ENCODE data around the gene PIGO.

The PIGO gene

DNA sequence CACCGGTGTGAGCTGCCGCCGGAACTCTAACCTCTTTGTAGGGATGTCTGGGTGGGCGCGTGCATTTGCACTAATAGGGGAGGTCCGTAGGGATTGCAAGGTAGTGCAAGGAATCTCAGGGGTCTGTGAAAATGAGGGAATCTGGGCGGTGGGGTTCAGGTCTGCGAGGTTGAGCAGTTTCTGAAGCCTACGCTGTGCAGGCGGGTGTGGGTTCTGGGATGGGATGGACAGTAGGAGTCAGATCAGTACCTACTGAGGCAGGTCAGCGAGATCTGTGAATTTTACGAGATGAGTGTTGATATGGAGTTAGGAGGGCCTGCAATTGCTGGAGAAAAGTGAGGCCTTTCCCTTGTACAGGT is 20.1 kb upstream of the PIGO start:
- TF ChIP-seq, protein P1, sequence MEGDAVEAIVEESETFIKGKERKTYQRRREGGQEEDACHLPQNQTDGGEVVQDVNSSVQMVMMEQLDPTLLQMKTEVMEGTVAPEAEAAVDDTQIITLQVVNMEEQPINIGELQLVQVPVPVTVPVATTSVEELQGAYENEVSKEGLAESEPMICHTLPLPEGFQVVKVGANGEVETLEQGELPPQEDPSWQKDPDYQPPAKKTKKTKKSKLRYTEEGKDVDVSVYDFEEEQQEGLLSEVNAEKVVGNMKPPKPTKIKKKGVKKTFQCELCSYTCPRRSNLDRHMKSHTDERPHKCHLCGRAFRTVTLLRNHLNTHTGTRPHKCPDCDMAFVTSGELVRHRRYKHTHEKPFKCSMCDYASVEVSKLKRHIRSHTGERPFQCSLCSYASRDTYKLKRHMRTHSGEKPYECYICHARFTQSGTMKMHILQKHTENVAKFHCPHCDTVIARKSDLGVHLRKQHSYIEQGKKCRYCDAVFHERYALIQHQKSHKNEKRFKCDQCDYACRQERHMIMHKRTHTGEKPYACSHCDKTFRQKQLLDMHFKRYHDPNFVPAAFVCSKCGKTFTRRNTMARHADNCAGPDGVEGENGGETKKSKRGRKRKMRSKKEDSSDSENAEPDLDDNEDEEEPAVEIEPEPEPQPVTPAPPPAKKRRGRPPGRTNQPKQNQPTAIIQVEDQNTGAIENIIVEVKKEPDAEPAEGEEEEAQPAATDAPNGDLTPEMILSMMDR (IDR thresholded peaks at IDR 0.05; ENCODE audit: borderline replicate concordance, insufficient read depth, low read depth, low read length): no peak
- H3K4me3 ChIP-seq (ENCODE audit: low read depth, low read length): no peak overlapping the region

DNA sequence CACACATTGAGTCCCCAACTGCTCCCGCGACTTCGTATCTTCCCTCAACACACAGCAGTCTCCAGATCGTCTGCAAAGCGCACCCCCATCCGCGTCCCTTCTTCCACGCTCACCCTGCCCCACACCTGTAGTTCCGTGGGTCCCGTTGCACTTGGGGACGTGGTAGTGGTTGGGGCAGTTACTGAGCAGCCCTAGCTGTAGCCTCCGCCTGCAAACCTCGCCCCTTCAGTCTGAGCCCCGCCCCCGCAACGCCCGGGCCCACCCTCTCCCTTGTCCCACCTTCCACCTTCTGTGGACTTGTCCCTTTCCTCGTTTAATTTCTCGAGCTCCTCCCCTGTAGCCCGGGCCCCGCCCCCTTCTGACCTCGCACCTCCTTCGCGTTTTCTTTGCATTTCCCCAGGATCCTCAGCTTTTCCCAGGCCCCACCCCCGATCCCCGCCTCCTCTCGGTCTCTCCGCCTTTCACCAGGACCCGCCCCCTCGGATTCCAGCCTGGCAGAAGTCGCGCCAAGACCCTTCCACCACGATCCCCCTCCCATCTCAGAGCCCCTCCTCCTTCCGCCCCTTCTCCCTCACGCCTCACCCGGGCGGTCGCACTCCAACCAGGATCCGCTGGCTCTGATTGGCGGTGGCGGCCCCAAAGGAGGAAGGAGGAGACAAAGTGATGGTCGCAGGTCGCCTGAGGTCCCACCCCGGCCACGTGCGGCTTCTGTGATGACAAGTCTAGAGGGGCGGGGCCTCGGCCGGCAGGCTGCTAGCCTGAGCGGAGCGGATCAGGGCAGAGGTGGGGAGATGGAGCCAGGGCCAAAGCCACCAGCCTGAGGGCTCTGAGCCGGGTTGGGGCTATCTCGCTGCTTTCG is 19.5 kb upstream of the PIGO start, which contains the start of gene ATOSB:
Gene ATOSB (minus strand): TSS at position 183 of the 859 bp plus-strand sequence. CDS start 7,588 bp downstream, outside the sequence.
- peak within 1 kb of the TSS; percentile 67 for H3K4me3 ChIP-seq (ENCODE audit: low read depth, low read length)

DNA sequence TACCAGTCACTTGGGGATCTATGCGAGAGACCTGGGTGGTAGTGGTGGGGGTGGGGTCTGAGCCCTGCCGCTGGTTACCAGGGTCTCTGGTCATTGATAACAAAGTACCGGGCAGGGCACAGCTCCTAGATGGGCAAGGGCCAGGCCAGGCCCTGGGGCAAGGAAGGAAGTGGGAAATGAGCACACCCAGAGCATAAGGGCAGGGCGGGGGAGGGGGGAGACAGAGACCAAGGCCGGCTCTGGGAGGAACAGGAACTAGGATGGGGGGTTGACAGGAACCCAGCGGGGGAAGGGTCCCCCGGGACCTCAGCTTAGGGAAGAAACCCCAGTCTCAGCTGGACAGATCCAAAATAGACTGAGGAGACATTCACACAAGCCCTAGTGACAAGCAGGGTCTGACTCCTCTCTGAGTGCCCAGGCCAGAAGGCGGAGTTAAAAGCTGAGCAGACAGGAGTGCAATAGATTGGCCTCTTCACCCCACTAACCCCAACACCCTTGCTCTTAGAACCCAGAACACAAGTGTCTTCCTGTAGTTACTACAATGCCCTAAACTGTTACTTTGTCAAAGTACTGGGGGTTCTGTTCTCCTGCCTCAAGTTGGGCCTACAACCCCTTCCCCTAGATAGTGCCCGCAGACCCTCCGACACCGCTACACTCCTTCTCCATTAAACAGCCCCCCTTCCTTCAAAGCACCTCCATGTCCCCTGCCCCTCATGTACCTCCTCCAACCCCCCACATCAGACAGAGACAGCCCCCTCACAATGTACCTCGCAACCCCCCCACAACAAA is 18.6 kb upstream of the PIGO start:
- TF ChIP-seq, protein P1 (IDR thresholded peaks at IDR 0.05; ENCODE audit: borderline replicate concordance, insufficient read depth, low read depth, low read length): no peak
- H3K4me3 ChIP-seq (ENCODE audit: low read depth, low read length): peak overlapping the region; percentile 67

More for the DNA sequence above, 19.5 kb upstream of the PIGO start, which contains the start of gene ATOSB:
- TF ChIP-seq, protein P1 (IDR thresholded peaks at IDR 0.05; ENCODE audit: borderline replicate concordance, insufficient read depth, low read depth, low read length): no peak

DNA sequence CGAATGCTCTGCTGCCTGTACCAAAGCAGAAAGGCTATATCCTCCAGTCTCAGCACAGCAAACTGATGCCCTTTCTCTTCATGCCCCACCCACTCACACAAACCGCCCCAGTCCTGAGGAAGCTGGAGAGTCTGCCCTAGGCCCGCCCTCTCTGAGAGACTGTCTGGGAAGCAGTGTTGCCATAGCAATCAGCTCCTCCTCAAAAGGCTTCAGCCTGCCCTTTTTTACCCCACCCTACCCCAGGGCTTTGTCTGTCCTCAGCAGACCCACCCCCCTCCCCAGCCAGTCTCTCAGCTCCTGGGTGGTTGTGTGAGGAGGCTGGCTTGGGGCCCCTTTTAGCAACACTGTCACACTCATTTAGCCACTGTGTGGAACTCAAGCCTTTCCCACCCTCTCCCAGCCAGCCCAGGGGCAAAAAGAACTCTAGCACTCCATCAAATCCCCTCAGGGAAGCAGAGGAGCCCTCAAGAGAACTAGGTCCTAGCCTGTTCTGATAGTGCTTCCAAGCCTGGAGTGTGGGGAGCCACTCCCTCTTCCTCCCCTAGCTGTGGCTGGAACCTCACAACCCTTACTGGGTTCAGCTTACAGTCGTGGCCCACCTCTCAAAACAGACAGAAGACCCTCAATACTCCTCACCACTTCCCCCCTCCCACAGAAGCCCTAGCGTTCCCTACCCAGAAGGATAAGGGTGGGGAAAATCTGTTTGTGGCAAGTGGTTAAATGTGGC is 17.9 kb upstream of the PIGO start:
- TF ChIP-seq, protein P1 (IDR thresholded peaks at IDR 0.05; ENCODE audit: borderline replicate concordance, insufficient read depth, low read depth, low read length): no peak
- peak overlapping the region; percentile 67 for H3K4me3 ChIP-seq (ENCODE audit: low read depth, low read length)

DNA sequence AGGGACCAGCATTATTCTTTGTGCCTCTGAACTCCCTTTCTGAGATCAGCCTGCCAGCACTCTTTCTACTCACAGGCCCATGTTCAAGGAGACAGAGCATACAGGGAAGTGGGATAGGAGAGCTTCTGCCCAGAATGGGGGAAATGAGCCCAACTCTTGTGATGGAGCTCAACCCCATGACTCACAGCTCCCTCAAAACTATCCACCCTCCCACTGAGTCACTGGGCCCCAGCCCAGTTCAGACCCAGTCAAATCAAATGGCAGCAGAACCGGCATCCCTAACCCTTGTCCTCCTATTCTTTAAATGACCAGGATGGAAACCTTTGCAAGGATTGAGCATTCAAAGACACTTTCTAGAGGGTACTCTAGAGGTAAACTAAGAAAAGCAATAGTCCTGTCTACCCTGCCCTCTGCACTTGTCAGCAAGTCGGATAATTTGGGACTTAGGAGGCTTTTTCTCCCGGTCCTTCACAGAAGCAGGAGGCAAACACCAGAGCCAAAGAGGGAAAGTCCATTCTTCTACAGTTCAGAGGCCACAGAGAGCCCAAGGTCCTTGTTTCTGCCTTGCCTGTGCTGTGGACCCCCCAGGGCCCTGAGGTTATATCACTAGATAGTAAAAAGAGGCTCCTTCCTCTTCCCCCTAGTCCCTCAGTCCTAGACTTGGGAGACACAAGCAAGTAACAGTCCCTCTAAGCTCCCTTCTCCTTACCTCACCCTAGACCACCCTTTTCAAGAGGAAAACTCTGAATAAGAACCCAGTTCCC is 16.0 kb upstream of the PIGO start:
- TF ChIP-seq, protein P1 (IDR thresholded peaks at IDR 0.05; ENCODE audit: borderline replicate concordance, insufficient read depth, low read depth, low read length): no peak
- no peak overlapping the region for H3K4me3 ChIP-seq (ENCODE audit: low read depth, low read length)

Data from GM12875 (cell line).